Measurements from ENCODE around the gene CDON. TPM values are rescaled to one million over a fixed set of nuclear protein-coding genes. Genes with fewer than 3 reads are reported as not detected.

CDON gene
- polyA plus RNA-seq, 2 of the 4 experiments (the other 2 are of a cell fraction), result 1.7 to 5.6 TPM

DNA sequence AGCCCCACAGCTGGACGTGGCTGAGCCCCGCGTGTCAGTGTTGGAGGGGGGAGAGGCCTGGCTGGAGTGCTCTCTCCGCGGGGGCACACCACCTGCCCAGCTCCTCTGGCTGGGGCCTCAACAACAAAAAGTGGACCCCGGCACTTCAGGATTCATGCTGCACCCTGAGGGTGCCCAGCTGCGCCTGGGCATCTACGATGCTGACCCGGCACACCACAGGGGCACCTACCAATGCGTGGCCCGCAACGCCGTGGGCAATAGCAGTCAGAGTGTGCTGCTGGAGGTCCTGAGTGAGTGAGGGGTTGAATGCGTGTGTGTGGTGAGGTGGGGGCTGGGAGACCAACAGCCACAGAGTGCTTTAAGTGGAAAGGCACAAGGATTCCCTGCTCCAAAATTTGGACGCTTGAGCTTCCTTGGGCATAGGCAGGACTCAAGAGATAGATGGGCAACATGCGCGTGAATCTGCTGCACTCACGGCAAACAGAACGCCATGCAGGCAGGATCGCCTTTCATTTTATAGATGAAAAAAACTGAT, 109.2 kb downstream of the CDON start:
- ChIA-PET POLR2A (no interaction called here), CTCF (interaction anchor here (1.3 kb wide), 1 partner anchor 11 kb away, joined by 4 read pairs; no protein-coding TSS in a partner anchor)
- DNase-seq (ENCODE audit: low read depth in 1 of 2, low spot score in 1 of 2) (no peak), ATAC-seq (no peak), FAIRE-seq (no peak)
- Histone ChIP-seq H3K9me3 (no peaks in the 10 kb centered on the region), H3K4me3 (no peak overlapping the region), H3K27ac (no peak overlapping the region), H3K4me1 (no peaks in the 10 kb centered on the region), H3K4me2 (no peak overlapping the region)
- no peak for TF ChIP-seq EP300 (IDR thresholded peaks at IDR 0.05)
- TF ChIP-seq BHLHE40 (IDR thresholded peaks at IDR 0.05; ENCODE audit: low read depth, low read length), result no peak
- TF ChIP-seq TFCP2L1 (CRISPR knock-in tag; IDR thresholded peaks at IDR 0.05), result no peak
- no peak for TF ChIP-seq CBX2 (IDR thresholded peaks at IDR 0.05; ENCODE audit: borderline replicate concordance, low read depth)
- TF ChIP-seq HOXA7 (CRISPR knock-in tag; IDR thresholded peaks at IDR 0.05), result no peak
- 89% methylated on average over 10 of the region's 20 CpGs for WGBS (ENCODE audit: missing lambda C conversion rate)

DNA sequence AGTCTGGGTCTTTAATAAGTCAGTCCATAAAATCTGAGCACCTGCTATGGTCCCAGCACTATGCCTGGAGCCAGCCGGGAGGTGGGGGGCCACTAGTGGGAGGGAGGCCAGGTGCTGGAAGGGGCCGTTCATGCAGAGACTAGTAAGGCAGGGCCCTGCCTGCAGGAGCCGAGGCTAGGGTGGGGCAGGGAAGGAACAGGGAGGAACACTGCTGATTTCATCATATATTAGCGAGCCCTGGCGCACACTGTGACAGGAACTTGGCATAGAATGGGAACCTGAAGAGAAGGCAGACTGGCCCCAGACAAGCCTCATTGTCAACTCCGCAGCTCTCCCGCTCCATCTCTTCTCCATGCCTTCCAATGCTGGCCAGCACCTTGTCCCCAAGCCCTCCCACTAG, 109.7 kb downstream of the CDON start:
- Histone ChIP-seq H3K4me3 (no peak overlapping the region), H3K27ac (no peak overlapping the region), H3K4me2 (no peak overlapping the region), H3K4me1 (no peaks in the 10 kb centered on the region), H3K9me3 (no peaks in the 10 kb centered on the region)
- 80% methylated on average over 4 of the region's 7 CpGs for WGBS (ENCODE audit: missing lambda C conversion rate)
- ChIA-PET POLR2A (no interaction called here), CTCF (no interaction called here)
- ATAC-seq (no peak), FAIRE-seq (no peak), DNase-seq (ENCODE audit: low read depth in 1 of 2, low spot score in 1 of 2) (no peak)
- no peak for TF ChIP-seq ZFP36 (IDR thresholded peaks at IDR 0.05; ENCODE audit: borderline replicate concordance, partially characterized antibody)

DNA sequence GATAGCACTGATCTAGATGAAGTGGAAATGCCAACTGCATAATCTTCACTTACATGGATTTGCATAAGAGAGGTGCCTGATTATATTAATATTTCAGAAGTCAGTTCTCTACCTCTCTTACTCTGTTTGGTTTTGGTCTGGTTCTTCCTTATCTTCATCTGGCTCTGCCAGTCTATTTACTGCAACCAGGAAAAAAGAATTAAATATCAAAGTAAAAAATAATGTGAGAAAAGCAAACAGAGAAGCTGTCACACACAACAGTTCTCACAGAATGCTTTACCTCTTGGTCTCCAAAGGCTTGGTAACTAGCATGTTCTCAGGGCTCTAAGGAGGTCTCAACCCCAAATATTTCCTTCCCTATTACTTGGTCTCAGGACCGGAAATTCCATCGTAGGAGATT, 110.1 kb downstream of the CDON start:
- Histone ChIP-seq H3K4me3 (no peak overlapping the region), H3K27ac (no peak overlapping the region), H3K4me1 (no peaks in the 10 kb centered on the region), H3K9me3 (no peaks in the 10 kb centered on the region), H3K4me2 (no peak overlapping the region)
- CTCF ChIA-PET, result interaction anchor here (1.4 kb wide), 1 partner anchor 11 kb away, joined by 3 read pairs; no protein-coding TSS in a partner anchor
- no peak for TF ChIP-seq RAD21 (conservative IDR thresholded peaks at IDR 0.05 in 1 of 2, IDR thresholded peaks at IDR 0.05 in 1 of 2)
- no peak for TF ChIP-seq ELK1 (IDR thresholded peaks at IDR 0.05; ENCODE audit: low read depth, low read length)
- TF ChIP-seq, protein P1, sequence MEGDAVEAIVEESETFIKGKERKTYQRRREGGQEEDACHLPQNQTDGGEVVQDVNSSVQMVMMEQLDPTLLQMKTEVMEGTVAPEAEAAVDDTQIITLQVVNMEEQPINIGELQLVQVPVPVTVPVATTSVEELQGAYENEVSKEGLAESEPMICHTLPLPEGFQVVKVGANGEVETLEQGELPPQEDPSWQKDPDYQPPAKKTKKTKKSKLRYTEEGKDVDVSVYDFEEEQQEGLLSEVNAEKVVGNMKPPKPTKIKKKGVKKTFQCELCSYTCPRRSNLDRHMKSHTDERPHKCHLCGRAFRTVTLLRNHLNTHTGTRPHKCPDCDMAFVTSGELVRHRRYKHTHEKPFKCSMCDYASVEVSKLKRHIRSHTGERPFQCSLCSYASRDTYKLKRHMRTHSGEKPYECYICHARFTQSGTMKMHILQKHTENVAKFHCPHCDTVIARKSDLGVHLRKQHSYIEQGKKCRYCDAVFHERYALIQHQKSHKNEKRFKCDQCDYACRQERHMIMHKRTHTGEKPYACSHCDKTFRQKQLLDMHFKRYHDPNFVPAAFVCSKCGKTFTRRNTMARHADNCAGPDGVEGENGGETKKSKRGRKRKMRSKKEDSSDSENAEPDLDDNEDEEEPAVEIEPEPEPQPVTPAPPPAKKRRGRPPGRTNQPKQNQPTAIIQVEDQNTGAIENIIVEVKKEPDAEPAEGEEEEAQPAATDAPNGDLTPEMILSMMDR (IDR thresholded peaks at IDR 0.05), result no peak
- TF ChIP-seq RARB (CRISPR knock-in tag; IDR thresholded peaks at IDR 0.05), result no peak
- no peak for TF ChIP-seq FOXS1 (CRISPR knock-in tag; IDR thresholded peaks at IDR 0.05)
- TF ChIP-seq, protein P2, sequence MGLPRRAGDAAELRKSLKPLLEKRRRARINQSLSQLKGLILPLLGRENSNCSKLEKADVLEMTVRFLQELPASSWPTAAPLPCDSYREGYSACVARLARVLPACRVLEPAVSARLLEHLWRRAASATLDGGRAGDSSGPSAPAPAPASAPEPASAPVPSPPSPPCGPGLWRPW (IDR thresholded peaks at IDR 0.05), result no peak
- TF ChIP-seq SMC3 (IDR thresholded peaks at IDR 0.05), result no peak
- TF ChIP-seq HOXB13 (CRISPR knock-in tag; IDR thresholded peaks at IDR 0.05; ENCODE audit: low read depth), result no peak
- TF ChIP-seq RCOR1 (IDR thresholded peaks at IDR 0.05; ENCODE audit: low read depth, low read length), result no peak
- no peak for TF ChIP-seq HDAC2 (IDR thresholded peaks at IDR 0.05)
- no peak for TF ChIP-seq CHD4 (IDR thresholded peaks at IDR 0.05; ENCODE audit: borderline replicate concordance)
- no peak for TF ChIP-seq MAX (IDR thresholded peaks at IDR 0.05)
- TF ChIP-seq POLR2AphosphoS2 (conservative IDR thresholded peaks at IDR 0.05; ENCODE audit: low read length), result no peak
- no peak for FAIRE-seq
- DNase-seq (ENCODE audit: low read depth in 1 of 2, low spot score in 1 of 2), result no peak
- ATAC-seq, result no peak
- WGBS (ENCODE audit: missing lambda C conversion rate), result 83% methylated on average over 2 of the region's 2 CpGs
- POLR2A ChIA-PET, result no interaction called here
